ENCODE measurements around the gene NUAK1.

Gene NUAK1

DNA sequence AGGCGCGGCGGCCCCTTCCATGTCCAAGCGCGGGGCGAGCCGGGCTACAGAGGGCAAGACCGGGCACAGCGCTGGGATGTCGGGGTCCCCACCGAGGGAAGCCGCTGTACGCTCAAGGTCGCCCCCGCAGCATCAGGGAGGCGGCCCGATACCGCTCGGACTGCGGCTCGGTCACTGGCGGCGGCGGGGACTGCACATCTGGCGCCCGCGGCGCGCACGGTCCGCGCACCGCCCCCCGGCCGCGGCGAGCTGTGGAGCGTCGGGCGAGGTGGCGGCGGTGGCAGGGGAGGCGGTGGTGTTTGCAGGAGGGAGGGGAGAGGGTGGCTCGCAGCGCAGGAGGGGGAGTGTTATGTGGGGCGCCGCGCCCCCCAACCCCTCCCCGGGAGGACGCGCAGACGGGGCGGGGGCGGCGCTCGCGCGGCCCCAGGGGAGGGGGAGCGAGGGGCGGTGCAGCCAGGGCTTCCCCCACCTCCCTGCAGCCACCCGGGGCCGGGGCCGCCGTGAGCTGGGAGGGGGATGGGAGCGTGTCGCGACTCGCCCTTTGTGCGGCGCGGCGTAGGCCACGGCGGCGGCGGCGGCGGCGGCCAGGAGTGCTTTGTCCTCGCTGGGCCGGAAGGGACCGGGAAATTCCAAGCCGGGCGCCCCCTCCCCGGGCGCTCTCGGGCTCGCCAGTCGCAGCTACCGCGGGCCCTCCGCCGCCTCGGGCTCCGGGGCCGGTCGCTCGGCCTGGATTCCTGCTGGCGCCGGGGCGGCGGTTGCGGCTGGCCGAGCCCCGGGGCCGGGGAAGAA lies at the start of gene NUAK1:
TSS of gene NUAK1 (minus strand) at position 322 of the 789 bp plus-strand sequence. CDS start at position 21, 301 bp downstream.
- DNase-seq (ENCODE audit: low read depth in 2 of 2): no peak

DNA sequence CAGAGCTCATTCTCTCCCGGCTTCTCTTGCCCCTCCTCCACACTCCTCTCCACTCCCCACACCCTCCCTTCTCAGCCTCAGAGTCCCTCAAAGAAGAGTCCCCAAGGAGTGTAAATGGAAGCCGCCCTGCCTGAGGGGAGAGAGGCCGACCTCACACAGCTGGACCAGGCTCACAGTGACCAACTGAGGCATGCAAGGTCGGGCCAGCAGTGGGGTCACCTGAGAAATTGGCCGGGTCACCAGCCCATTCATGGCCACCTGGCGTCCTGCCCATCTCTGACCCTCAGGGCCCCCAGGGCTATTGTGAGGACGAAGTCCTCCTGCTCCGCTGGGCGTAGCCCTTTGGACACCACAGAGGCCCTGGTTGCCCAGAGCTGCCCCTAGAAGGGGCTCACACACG lies 49.5 kb upstream of the NUAK1 start:
- DNase-seq (ENCODE audit: low read depth in 2 of 2): no peak

DNA sequence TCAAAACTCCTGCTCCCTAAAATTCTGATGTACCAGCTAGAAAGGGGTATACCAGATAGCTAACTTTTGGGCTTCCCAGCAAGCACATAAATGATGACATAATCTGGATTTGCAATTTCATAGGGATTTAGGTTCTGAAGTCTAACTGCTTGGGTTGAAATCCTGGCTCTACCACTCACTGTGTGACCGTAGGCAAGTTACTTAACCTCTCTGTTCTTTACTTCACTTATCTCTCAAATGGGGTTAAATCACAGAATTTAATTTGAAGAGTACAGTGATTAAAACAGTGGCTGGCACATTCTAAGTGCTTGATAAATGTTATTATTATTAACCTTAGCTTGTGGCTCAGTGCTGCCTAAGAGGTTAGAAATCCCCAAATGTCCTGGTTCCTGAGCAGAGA lies 49.1 kb upstream of the NUAK1 start:
- no peak for DNase-seq (ENCODE audit: low read depth in 2 of 2)

DNA sequence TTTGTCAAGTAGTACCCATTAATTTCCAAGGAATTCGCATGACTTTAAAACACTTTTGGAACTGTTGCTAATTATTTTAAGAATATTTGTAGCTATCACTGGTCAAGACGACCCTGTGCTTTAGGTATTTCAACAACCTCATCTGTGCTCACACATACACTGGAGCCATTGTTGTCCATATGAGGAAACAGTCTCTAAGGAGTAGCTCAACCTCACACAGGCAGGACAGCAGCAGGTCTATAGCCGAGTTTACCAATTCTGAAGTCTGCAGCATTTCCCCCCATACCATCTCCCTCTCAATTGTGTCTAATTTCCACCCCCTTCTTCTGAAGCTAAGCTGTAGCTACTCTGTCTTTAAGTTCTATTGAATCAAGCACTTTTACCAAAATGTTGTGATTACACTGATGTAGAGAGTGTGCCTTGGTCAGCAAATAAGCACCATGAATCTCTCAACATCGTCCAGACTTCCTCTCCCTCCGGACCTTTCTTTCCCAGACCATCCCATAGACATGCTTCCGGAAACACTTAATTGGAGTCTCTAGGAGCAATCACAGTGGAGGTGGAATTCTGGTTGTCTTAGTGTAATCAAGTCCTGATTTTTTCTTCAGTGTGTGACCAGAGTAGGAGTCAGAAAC lies 48.5 kb upstream of the NUAK1 start:
- no peak for DNase-seq (ENCODE audit: low read depth in 2 of 2)

DNA sequence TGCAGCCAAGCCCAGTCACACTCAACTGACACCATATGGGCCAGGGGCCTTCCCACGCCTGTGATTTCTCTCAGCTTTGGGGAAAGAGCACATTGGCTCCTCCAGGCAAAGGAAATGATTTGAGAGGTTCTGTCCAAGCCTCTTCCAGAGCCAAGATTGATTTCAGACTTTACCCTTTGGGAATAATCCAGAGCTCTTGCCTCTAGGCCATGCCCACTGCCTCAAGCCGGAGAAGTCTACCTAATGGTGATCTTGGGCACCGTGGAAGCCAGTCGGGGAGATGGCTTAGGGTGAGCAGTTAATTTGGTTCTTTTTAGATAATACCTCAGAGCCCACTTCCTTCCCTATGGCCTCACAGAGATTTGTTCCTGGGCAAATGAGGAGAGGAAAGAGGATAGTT lies 45.0 kb upstream of the NUAK1 start:
- no peak for DNase-seq (ENCODE audit: low read depth in 2 of 2)

DNA sequence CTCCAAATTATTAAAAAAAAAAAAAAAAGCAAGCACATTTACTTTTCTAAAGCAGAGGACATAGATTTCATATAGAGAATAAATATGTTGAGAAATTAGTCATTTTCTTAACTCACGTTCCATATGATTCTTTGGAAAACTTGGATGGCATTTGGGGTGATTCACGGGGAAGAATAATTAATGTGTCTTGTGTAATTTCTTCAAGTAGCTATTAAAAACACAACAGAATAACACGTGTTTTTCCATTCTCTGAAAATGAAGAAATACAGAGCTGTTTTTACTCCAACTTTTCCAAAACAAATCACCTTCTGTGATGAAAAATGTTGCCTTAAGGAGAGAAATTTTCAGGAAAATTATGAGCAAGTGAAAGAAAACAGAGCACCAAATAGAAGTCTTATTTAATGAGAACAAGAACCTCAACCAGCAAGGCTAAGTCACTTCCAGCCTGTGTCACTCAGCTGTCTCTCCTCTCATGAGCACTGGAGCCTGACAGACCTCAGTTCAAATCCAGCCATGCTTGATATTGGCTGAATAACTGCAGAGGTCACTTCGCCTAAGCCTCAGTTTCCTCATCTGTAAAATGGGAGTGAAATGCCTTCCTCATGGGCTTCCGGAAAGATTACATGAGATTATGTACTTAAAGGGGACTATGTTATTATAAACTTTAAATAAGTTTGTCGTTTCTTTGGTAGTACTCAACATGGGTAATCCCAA lies 42.8 kb upstream of the NUAK1 start:
- no peak for DNase-seq (ENCODE audit: low read depth in 2 of 2)

DNA sequence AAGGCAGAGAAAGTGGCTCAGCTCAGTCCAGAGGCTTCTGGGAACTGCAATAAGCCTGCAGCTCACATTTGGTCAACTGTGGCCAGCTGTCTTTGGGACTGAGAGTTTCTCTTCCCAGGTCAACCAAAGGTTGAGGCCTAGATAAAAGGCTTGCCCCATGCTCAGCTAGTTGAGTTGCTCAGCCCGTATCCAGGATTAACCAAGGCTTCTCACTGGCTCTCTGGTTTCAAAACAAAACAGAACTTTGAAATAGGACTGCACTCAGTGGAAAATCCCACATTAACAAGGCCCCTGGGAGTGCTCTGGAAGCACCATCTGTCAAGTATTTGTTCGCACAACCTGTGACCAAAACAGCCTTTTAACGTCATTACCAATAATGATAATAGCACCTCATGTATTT lies 40.3 kb upstream of the NUAK1 start:
- no peak for DNase-seq (ENCODE audit: low read depth in 2 of 2)

DNA sequence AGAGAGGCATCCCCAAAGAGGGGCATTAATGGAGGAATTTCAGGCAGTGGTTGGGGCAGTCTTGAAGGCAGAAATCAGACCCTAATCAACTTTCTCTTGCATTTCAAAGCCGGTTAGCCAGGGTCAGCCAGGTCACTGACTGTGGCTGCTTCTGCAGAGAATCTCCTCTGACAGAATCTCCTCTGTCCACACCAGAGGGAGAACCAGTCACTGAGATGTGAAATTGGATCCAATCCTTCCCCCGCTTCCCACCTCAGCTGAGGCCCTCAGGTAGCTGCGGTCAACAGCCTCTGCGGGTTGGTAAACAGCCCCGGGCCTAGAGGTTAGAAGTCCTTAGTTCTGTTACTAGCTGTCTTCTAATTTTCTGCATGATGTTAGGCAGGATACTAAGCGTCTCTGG lies 39.8 kb upstream of the NUAK1 start:
- DNase-seq (ENCODE audit: low read depth in 2 of 2): no peak

DNA sequence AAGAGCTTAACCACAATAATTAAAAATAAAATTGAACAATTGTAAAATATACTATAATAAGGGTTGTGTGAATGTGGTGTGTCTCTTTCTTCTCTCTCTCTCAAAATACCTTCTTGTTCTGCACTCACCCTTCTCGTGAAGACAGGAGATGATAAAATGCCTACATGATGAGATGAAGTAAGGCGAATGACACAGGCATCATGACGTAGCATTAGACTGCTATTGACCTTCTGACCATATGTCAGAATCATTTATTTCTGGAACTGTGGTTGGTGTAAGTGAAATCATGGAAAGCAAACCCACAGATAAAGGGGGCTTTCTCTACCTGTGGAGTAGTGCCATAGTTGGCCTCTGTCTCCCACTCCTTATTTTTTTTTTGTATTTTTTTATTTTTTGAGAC lies 37.8 kb upstream of the NUAK1 start:
- DNase-seq (ENCODE audit: low read depth in 2 of 2): no peak

DNA sequence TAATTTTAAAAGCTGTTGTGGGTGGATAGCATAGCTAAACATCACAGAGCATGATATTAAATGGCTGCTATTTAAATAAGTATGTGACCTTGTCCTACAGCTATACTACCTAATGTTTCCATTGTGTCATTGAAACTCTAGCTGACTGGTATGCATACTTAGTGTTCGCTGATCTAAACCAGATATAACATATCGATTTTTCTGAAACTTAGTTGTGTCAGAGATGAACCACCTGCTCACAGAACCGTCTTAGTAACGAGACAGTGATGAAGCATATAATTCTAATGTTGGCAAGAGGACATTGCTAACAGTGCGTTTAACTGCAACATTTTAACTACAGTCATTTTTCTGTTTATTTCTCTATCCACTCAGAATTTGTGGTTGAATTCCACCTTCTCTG lies 36.1 kb upstream of the NUAK1 start:
- DNase-seq (ENCODE audit: low read depth in 2 of 2): no peak

DNA sequence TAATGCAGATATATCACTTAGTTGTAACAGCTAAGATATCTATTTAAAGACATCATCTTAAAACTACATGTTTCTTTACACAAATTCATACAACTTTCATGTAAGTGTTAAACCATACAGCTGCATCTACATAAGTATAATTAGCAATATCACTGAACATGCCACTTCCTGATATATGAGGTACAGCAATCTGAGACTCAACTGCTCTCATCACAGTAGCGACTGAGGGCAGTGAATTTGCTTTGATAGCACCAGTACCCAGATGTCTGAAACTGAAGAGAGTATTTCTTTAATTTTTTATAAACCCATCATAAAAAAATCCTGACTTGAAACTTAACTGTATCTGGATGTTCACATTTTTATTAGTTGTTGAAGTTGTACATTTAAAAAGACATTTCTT lies 34.7 kb upstream of the NUAK1 start:
- no peak for DNase-seq (ENCODE audit: low read depth in 2 of 2)

DNA sequence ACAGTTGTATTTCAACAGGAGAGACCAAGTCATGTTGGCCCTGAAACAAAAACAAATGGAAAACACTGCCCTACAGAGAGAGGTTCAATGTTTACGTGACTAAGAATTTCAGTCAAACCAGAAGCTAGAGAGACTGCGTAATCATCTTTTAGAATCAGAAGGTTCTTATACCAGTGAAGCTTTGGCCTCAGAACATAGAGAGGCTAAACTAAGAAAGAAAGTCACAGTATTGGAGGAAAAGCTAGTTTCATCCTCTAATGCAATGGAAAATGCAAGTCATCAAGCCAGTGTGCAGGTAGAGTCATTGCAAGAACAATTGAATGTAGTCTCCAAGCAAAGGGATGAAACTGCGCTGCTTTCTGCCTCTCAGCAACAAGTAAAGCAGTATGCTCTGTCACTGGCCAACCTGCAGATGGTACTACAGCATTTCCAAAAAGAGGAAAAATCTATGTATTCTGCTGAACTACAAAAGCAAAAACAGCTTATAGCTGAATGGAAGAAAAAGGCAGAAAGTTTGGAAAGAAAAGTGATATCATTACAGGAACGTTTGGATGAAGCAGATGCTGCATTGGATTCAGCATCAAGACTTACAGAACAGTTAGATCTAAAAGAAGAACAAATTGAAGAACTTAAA lies 32.5 kb upstream of the NUAK1 start:
- DNase-seq (ENCODE audit: low read depth in 2 of 2): no peak

DNA sequence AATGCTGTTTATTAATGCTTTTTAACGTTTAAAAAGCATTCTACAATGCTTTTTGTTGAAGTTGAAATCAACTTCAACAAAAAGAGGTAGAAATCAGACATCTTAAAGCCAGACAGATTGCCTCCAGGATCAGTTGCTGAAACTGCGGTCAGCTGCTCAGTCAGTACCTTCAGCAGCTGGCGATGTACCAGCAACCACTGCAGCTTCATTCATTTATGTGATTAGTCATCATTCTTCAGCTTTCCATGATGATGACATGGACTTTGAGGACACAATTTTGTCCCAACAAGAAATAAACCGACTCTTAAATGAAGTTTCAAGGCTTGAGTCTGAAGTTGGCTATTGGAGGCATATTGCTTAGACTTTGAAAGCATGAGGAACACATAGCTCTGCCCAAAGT lies 31.5 kb upstream of the NUAK1 start:
- DNase-seq (ENCODE audit: low read depth in 2 of 2): no peak

DNA sequence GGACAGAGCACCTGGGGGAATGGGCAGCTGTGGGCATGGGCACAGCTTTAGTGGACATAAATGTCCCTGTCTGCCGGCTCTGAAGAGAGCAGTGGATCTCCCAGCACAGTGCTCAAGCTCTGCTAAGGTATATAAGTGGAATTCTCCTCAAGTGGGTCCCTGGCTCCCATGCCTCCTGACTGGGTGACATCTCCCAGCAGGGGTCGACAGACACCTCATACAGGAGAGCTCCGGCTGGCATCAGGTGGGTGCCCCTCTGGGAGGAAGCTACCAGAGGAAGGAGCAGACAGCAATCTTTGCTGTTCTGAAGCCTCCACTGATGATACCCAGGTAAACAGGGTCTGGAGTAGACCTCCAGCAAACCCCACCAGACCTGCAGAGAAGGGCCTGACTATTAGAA lies 25.0 kb upstream of the NUAK1 start:
- no peak for DNase-seq (ENCODE audit: low read depth in 2 of 2)

DNA sequence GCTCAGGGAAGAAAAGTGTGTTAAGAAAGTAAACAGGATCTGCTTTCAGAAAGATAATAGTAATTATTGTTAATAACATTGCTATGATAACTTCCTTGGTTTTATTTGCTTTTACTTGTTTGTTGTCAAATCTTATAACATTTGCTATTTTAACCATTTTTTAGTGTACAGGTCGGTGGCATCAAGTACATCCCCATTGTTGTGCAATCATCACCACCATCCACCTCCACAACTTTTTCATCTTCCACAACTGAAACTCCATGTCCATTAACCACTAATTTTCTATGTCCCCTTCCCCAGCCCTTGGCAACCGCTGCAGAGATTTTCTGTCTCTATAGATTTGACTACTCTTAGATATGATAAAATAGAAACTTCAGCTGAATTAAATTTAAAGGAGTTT lies 22.7 kb upstream of the NUAK1 start:
- no peak for DNase-seq (ENCODE audit: low read depth in 2 of 2)

DNA sequence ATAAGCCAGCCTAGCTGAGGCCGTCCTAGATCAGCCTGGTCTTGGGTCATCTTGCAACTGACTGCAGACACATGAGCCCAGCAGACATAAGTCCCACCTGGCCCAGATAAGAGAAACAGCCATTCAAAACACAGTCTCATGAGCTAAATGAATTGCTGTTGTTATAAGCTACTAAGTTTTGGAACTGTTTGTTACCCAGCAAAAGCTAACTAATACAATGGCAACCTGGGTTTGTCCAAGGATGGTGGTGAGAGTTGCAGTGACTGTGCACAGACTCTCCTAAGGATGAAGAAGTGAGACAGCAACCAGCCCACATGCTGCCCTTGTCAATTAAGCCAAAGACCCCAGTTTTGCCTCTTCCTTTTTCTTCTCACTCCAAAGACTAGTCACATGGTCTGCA lies 22.2 kb upstream of the NUAK1 start:
- DNase-seq (ENCODE audit: low read depth in 2 of 2): no peak

DNA sequence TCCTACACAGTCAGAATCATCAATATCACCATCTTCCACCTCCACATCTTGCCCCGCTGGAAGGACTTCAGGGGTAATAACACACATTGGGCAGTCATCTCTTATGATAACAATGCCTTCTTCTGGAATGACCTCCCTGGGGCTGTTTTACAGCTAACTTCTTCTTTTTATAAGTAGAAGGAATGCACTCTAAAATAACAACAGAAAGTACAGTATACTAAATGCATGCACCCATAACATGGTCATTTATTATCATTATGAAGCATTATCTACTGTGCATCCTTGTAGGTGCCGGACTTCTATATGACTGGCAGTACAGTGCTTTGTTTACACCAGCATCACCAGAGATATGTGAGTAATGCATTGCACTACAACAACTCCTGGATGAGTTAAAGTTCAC lies 19.0 kb upstream of the NUAK1 start:
- no peak for DNase-seq (ENCODE audit: low read depth in 2 of 2)

DNA sequence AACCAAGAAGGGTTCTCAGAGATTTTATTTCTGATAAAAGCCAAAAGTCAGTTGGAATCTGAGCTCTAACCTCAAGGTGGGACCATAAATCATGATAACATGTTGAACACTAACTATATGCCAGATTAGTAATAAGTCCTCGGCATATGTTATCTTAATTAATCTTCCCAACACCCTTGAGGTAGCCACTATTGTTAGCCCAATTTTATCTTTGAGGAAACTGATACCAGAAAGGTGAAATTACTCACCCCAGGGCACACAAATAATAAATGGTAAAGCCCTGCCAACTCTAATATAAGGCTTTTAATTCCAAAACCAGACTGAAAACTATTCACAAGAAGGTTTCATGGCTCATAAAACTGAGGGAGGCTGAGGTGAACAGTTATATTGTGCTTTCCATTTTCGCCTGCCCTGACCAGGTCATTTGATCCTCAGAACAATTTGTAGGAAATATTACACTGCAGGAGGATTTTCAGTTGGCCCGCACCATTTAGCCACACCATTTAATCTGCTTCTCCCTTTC lies 16.1 kb upstream of the NUAK1 start:
- no peak for DNase-seq (ENCODE audit: low read depth in 2 of 2)

DNA sequence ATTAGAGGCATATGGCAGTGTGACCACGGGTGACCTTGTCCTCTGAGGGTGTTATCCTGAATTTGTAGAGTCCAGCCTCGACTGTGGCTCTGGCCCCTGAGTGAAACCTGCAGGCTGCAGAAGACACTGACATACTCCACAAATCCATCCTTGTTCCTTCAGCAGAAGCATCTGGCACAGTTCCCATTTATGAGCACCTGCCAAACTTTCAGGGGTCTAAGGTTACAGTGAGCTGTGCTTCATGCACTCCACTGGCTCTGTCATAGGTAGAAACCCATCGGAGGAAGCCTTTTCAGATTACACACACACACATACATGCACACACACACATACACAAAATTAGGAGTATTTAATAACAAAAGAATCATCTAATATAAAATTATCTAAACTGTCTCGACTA lies 13.6 kb upstream of the NUAK1 start:
- no peak for DNase-seq (ENCODE audit: low read depth in 2 of 2)

DNA sequence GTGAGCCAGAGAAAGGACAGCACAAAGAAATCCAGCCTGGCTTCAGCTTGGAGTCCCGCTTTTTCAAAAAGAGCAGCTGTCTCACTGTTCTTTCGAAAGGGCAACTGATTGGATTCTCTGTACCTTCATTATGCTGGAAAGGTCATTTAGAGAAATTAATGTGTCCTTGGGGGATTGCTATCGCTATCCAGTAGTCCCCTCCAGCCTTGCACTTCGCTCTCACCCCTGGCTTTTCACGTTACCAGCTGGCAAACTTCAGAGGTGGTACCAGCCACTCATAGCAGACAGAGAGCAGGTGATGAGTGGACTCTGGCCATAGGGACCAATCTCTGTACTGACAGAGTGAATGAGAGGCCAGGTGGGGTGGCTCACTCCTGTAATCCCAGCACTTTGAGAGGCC lies 11.8 kb upstream of the NUAK1 start:
- DNase-seq (ENCODE audit: low read depth in 2 of 2): no peak

DNA sequence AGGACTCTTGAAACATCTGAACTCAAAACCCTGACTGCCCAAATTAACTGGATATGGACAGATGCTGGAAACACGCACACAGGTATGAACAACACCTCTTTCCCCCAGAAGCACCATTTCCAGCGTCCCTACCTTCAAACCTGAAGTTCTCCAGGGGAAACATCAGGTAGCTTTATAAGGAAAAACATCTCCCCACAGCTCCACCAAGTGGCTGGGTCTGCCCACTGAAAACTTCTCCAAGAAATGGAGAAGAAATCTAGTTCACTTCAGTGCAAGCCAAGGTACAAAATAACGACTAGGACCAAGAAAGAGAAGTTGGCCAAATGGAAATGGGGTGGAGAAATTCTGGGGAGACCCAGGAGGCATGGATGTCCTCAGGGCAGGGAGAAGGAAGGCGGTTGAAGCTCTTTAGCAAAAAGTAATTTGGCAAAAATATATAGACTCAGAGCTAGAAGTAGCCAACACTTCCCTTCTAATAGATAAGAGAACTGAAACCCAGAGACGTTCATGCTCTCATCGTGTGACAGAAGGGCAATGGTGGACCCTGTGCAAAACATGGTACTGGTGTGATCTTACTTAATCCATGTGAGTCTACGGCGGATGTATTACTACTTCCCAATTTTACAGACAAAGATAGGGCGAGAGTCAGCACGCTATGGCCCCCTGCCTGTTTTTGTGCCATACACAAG lies 10.5 kb upstream of the NUAK1 start:
- no peak for DNase-seq (ENCODE audit: low read depth in 2 of 2)

DNA sequence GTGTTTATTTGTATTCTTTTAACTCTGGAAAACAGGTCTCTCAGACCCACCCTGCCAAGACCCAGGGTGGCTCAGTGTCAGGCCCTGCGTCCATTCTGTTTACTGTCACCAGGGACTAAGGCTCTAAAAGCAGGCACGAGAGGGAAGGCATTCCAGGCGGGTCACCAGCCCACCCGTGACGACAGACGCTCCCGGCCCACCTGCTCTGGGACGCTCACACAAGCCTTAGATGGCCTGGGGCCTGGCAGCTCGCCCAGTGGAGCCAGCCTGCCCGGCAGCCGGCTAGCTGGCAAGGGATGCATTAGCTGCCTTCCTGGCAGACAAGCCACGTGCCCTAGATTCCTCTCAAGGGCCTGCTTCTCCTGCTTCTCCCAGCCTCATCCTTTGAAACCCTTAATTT lies 9.2 kb upstream of the NUAK1 start:
- DNase-seq (ENCODE audit: low read depth in 2 of 2): no peak
